Astrocyte (in vitro differentiated cells and primary cell): Measurements from ENCODE around the gene CNTLN. TPM values are rescaled to one million over a fixed set of nuclear protein-coding genes. Genes with fewer than 3 reads are reported as not detected.

Source experiments
- DNase-seq: peaks from one replicate; pipeline ENCODE4 v3.0.0-alpha.2; 2010; ENCODE audit warnings: low read depth
- FAIRE-seq: peaks from 2 replicates; lab custom pipeline; 2011; peaks lifted over from hg19 to GRCh38; lab: Jason Lieb, UNC
- H2AFZ ChIP-seq: 2 replicates; pipeline ENCODE4 v1.6.0; 2012; ENCODE audit warnings: low read depth, low read length, inconsistent platforms
- H3K27ac ChIP-seq: 2 replicates; pipeline ENCODE4 v1.5.1; 2011; ENCODE audit warnings: low read depth, low read length, inconsistent platforms
- H3K27me3 ChIP-seq: 2 replicates; pipeline ENCODE4 v1.6.0; 2011; ENCODE audit warnings: low read length, inconsistent platforms; ENCODE audit not compliant: insufficient read depth
- H3K36me3 ChIP-seq: 2 replicates; pipeline ENCODE4 v1.5.1; 2011; ENCODE audit warnings: low read length, inconsistent platforms; ENCODE audit not compliant: insufficient read depth
- H3K4me1 ChIP-seq: 2 replicates; pipeline ENCODE4 v1.5.1; 2011; ENCODE audit warnings: low read length, inconsistent platforms; ENCODE audit not compliant: insufficient read depth
- H3K4me2 ChIP-seq: 2 replicates; pipeline ENCODE4 v1.6.0; 2012; ENCODE audit warnings: low read length, inconsistent platforms
- H3K4me3 ChIP-seq: 2 replicates; pipeline ENCODE4 v1.5.1; 2011; ENCODE audit warnings: low read depth, mild to moderate bottlenecking, low read length, inconsistent platforms; ENCODE audit not compliant: insufficient read depth
- H3K79me2 ChIP-seq: 2 replicates; pipeline ENCODE4 v1.6.0; 2012; ENCODE audit warnings: mild to moderate bottlenecking, low read length, inconsistent platforms; ENCODE audit not compliant: insufficient read depth
- H3K9ac ChIP-seq: 2 replicates; pipeline ENCODE4 v1.6.0; 2012; ENCODE audit warnings: mild to moderate bottlenecking, low read length, inconsistent platforms
- H3K9me3 ChIP-seq: 2 replicates; pipeline ENCODE4 v1.5.1; 2012; ENCODE audit warnings: low read depth, mild to moderate bottlenecking, low read length, inconsistent platforms; ENCODE audit not compliant: insufficient read depth
- H4K20me1 ChIP-seq: 2 replicates; pipeline ENCODE4 v1.6.0; 2012; ENCODE audit warnings: low read length, inconsistent platforms; ENCODE audit not compliant: insufficient read depth
- H3K27ac Mint-ChIP-seq: one replicate; pipeline ENCODE4 v1.8.0; 2021; ENCODE audit warnings: mild to moderate bottlenecking, mixed read lengths; ENCODE audit not compliant: unreplicated experiment
- H3K27me3 Mint-ChIP-seq: one replicate; pipeline ENCODE4 v1.8.0; 2021; ENCODE audit warnings: low read depth, mixed read lengths; ENCODE audit not compliant: unreplicated experiment
- H3K36me3 Mint-ChIP-seq: one replicate; pipeline ENCODE4 v1.8.0; 2021; ENCODE audit warnings: low read depth, mixed read lengths; ENCODE audit not compliant: unreplicated experiment
- H3K4me1 Mint-ChIP-seq: one replicate; pipeline ENCODE4 v1.8.0; 2021; ENCODE audit warnings: low read depth, mixed read lengths; ENCODE audit not compliant: unreplicated experiment
- H3K4me3 Mint-ChIP-seq: one replicate; pipeline ENCODE4 v1.8.0; 2021; ENCODE audit warnings: mild to moderate bottlenecking, moderate library complexity, mixed read lengths; ENCODE audit not compliant: unreplicated experiment
- H3K9me3 Mint-ChIP-seq: one replicate; pipeline ENCODE4 v1.8.0; 2021; ENCODE audit warnings: mild to moderate bottlenecking, mixed read lengths; ENCODE audit not compliant: unreplicated experiment
- CTCF ChIP-seq: IDR thresholded peaks from 2 replicates; pipeline ENCODE4 v1.5.1; 2011; ENCODE audit warnings: low read depth, mild to moderate bottlenecking, inconsistent platforms, low read length, moderate library complexity; ENCODE audit not compliant: insufficient read depth
- EZH2 ChIP-seq: IDR thresholded peaks from 2 replicates; pipeline ENCODE4 v1.6.1; 2012; ENCODE audit warnings: mild to moderate bottlenecking, low read length, inconsistent platforms; ENCODE audit not compliant: insufficient read depth
- total RNA-seq: library from RNA; stranded (reverse); gene quantifications from 2 replicates; pipeline ENCODE4 v1.2.1, GENCODE V29; 2021

CNTLN gene
- total RNA-seq, 1 donor from 2014 or later = 4.4 TPM

- no peak overlapping the region for H3K27ac Mint-ChIP-seq
- no peak overlapping the region for H3K4me2 ChIP-seq
These were observed 2.7 kb downstream of the CNTLN start for GRCh38 chr9:17137566-17137965.

GRCh38 chr9:17138503-17138902 is 3.7 kb downstream of the CNTLN start:
- TF ChIP-seq CTCF (no peak), EZH2 (no peak)
- Mint-ChIP-seq H3K27me3 (peaks cover 9% of the 10 kb centered on the region), H3K4me1 (no peaks in the 10 kb centered on the region), H3K36me3 (no peaks in the 10 kb centered on the region), H3K4me3 (no peak overlapping the region), H3K27ac (no peak overlapping the region), H3K9me3 (no peaks in the 10 kb centered on the region)
- no peak for FAIRE-seq
- no peak overlapping the region for H3K4me3 ChIP-seq
- H3K9me3 ChIP-seq = no peaks in the 10 kb centered on the region
- H4K20me1 ChIP-seq = no peaks in the 10 kb centered on the region
- H3K4me1 ChIP-seq = peaks cover 5% of the 10 kb centered on the region
- H3K36me3 ChIP-seq = no peaks in the 10 kb centered on the region
- H3K27ac ChIP-seq = no peak overlapping the region
- no peak for DNase-seq
- H3K79me2 ChIP-seq = peaks cover 50% of the 10 kb centered on the region
- H2AFZ ChIP-seq = no peak overlapping the region
- no peaks in the 10 kb centered on the region for H3K27me3 ChIP-seq
- no peak overlapping the region for H3K4me2 ChIP-seq
- no peak overlapping the region for H3K9ac ChIP-seq

More at GRCh38 chr9:17137566-17137965, 2.7 kb downstream of the CNTLN start:
- Histone ChIP-seq H3K79me2 (peaks cover 50% of the 10 kb centered on the region), H4K20me1 (no peaks in the 10 kb centered on the region), H3K27ac (no peak overlapping the region), H3K9ac (no peak overlapping the region), H3K27me3 (no peaks in the 10 kb centered on the region), H3K36me3 (no peaks in the 10 kb centered on the region), H3K4me3 (no peak overlapping the region), H2AFZ (no peak overlapping the region), H3K4me1 (peaks cover 5% of the 10 kb centered on the region), H3K9me3 (no peaks in the 10 kb centered on the region)
- H3K4me3 Mint-ChIP-seq = no peak overlapping the region
- TF ChIP-seq CTCF = no peak
- TF ChIP-seq EZH2 = no peak
- no peaks in the 10 kb centered on the region for H3K9me3 Mint-ChIP-seq
- FAIRE-seq (no peak), DNase-seq (no peak)
- peaks cover 9% of the 10 kb centered on the region for H3K27me3 Mint-ChIP-seq
- H3K4me1 Mint-ChIP-seq = no peaks in the 10 kb centered on the region
- no peaks in the 10 kb centered on the region for H3K36me3 Mint-ChIP-seq

- DNase-seq (no peak), FAIRE-seq (no peak)
- Mint-ChIP-seq H3K9me3 (no peaks in the 10 kb centered on the region), H3K36me3 (no peaks in the 10 kb centered on the region), H3K27me3 (no peaks in the 10 kb centered on the region), H3K4me3 (no peak overlapping the region), H3K27ac (no peak overlapping the region), H3K4me1 (no peaks in the 10 kb centered on the region)
- no peak overlapping the region for H3K27ac ChIP-seq
- H2AFZ ChIP-seq = no peak overlapping the region
- no peaks in the 10 kb centered on the region for H3K4me1 ChIP-seq
- H3K4me3 ChIP-seq = no peak overlapping the region
- peaks cover 45% of the 10 kb centered on the region for H3K79me2 ChIP-seq
- H3K9me3 ChIP-seq = no peaks in the 10 kb centered on the region
- no peak overlapping the region for H3K9ac ChIP-seq
- no peaks in the 10 kb centered on the region for H3K27me3 ChIP-seq
- no peak overlapping the region for H3K4me2 ChIP-seq
- no peaks in the 10 kb centered on the region for H4K20me1 ChIP-seq
- no peak for TF ChIP-seq CTCF
- TF ChIP-seq EZH2 = no peak
- no peaks in the 10 kb centered on the region for H3K36me3 ChIP-seq
These were observed 5.6 kb downstream of the CNTLN start for GRCh38 chr9:17140418-17140817.
